H9 (cell line): Measurements from ENCODE around the gene FLT3. TPM values are rescaled to one million over a fixed set of nuclear protein-coding genes. Genes with fewer than 3 reads are reported as not detected.

Experiments used
- DNase-seq: peaks from one replicate; pipeline ENCODE4 v3.0.0-alpha.2; 2017
- H2AFZ ChIP-seq: one replicate; pipeline ENCODE4 v1.6.1; 2013; ENCODE audit warnings: mild to moderate bottlenecking, low read length, control low read depth, moderate library complexity
- H2AK5ac ChIP-seq: 2 replicates; pipeline ENCODE4 v1.6.1; 2013; ENCODE audit warnings: low read length, control low read depth, mixed read lengths; ENCODE audit not compliant: insufficient read length
- H2BK120ac ChIP-seq: one replicate; pipeline ENCODE4 v1.6.1; 2013; ENCODE audit warnings: low read depth, mild to moderate bottlenecking, low read length, control low read depth, inconsistent platforms; ENCODE audit not compliant: poor library complexity, severe bottlenecking
- H2BK12ac ChIP-seq: 2 replicates; pipeline ENCODE4 v1.6.1; 2013; ENCODE audit warnings: low read length, control low read depth, mixed read lengths, low read depth; ENCODE audit not compliant: insufficient read length
- H2BK15ac ChIP-seq: 2 replicates; pipeline ENCODE4 v1.6.1; 2013; ENCODE audit warnings: low read depth, low read length, control low read depth
- H2BK20ac ChIP-seq: one replicate; pipeline ENCODE4 v1.6.1; 2013; ENCODE audit warnings: low read depth, mild to moderate bottlenecking, low read length, control low read depth, inconsistent platforms; ENCODE audit not compliant: poor library complexity, severe bottlenecking
- H2BK5ac ChIP-seq: 2 replicates; pipeline ENCODE4 v1.6.1; 2013; ENCODE audit warnings: low read length, control low read depth, mixed read lengths; ENCODE audit not compliant: insufficient read length
- H3K14ac ChIP-seq: 2 replicates; pipeline ENCODE4 v1.6.1; 2013; ENCODE audit warnings: low read length, control low read depth; ENCODE audit not compliant: insufficient read depth
- H3K18ac ChIP-seq: 2 replicates; pipeline ENCODE4 v1.6.1; 2013; ENCODE audit warnings: low read depth, mild to moderate bottlenecking, mixed read lengths, low read length, control low read depth; ENCODE audit not compliant: insufficient read length
- H3K23ac ChIP-seq: 2 replicates; pipeline ENCODE4 v1.6.1; 2013; ENCODE audit warnings: low read length, control low read depth, mixed read lengths, low read depth; ENCODE audit not compliant: insufficient read length
- H3K23me2 ChIP-seq: 2 replicates; pipeline ENCODE4 v1.6.1; 2013; ENCODE audit warnings: low read depth, mild to moderate bottlenecking, mixed read lengths, low read length, control low read depth; ENCODE audit not compliant: insufficient read length, poor library complexity, severe bottlenecking
- H3K27ac ChIP-seq: 2 replicates; pipeline ENCODE4 v1.5.1; 2013; ENCODE audit warnings: low read length, control low read depth, mixed read lengths, low read depth; ENCODE audit not compliant: insufficient read length
- H3K27me3 ChIP-seq: 2 replicates; pipeline ENCODE4 v1.6.1; 2013; ENCODE audit warnings: low read length, control low read depth, inconsistent platforms; ENCODE audit not compliant: insufficient read depth
- H3K4ac ChIP-seq: 2 replicates; pipeline ENCODE4 v1.6.1; 2013; ENCODE audit warnings: low read depth, mild to moderate bottlenecking, control low read depth, inconsistent platforms, low read length, moderate library complexity
- H3K4me1 ChIP-seq: 2 replicates; pipeline ENCODE4 v1.6.1; 2013; ENCODE audit warnings: low read length, control low read depth, inconsistent platforms; ENCODE audit not compliant: insufficient read depth
- H3K4me2 ChIP-seq: 2 replicates; pipeline ENCODE4 v1.6.1; 2013; ENCODE audit warnings: low read length, control low read depth, mixed read lengths; ENCODE audit not compliant: insufficient read length, insufficient read depth
- H3K56ac ChIP-seq: 2 replicates; pipeline ENCODE4 v1.6.1; 2013; ENCODE audit warnings: low read depth, mild to moderate bottlenecking, mixed read lengths, low read length, control low read depth; ENCODE audit not compliant: insufficient read length
- H3K79me1 ChIP-seq: 2 replicates; pipeline ENCODE4 v1.6.1; 2013; ENCODE audit warnings: low read depth, mild to moderate bottlenecking, moderate library complexity, low read length, control low read depth, inconsistent platforms; ENCODE audit not compliant: insufficient read depth, poor library complexity, severe bottlenecking
- H3K79me2 ChIP-seq: 2 replicates; pipeline ENCODE4 v1.6.1; 2013; ENCODE audit warnings: low read length, control low read depth, inconsistent platforms; ENCODE audit not compliant: insufficient read depth
- H3K9ac ChIP-seq: 2 replicates; pipeline ENCODE4 v1.6.1; 2013; ENCODE audit warnings: low read length, control low read depth, mixed read lengths; ENCODE audit not compliant: insufficient read length; ENCODE audit errors: extremely low read depth
- H3K9me3 ChIP-seq: one replicate; pipeline ENCODE4 v1.6.1; 2013; ENCODE audit warnings: low read depth, low read length, inconsistent platforms; ENCODE audit not compliant: control insufficient read depth
- H3T11ph ChIP-seq: one replicate; pipeline ENCODE4 v1.6.1; 2013; ENCODE audit warnings: mild to moderate bottlenecking, low read length, control low read depth, inconsistent platforms
- H4K20me1 ChIP-seq: one replicate; pipeline ENCODE4 v1.6.1; 2013; ENCODE audit not compliant: control insufficient read depth, insufficient read length, insufficient read depth
- H4K5ac ChIP-seq: 2 replicates; pipeline ENCODE4 v1.6.1; 2013; ENCODE audit warnings: low read depth, mild to moderate bottlenecking, mixed read lengths, low read length, control low read depth; ENCODE audit not compliant: insufficient read length
- H4K8ac ChIP-seq: replicated peaks from 2 replicates; pipeline ENCODE4 v1.6.1; 2013; ENCODE audit warnings: low read length, control low read depth, mixed read lengths, low read depth; ENCODE audit not compliant: insufficient read length
- H4K91ac ChIP-seq: 2 replicates; pipeline ENCODE4 v1.6.1; 2013; ENCODE audit warnings: low read depth, mild to moderate bottlenecking, moderate library complexity, mixed read lengths, low read length, control low read depth; ENCODE audit not compliant: insufficient read length
- H3K27ac Mint-ChIP-seq, 3 experiments: 2 replicates in 2 of 3; 3 replicates in 1 of 3; pipeline ENCODE4 v1.8.0; 2020 to 2021; ENCODE audit warnings: mixed read lengths in 3 of 3, mild to moderate bottlenecking in 1 of 3, moderate library complexity in 1 of 3
- H3K27me3 Mint-ChIP-seq: 2 replicates; pipeline ENCODE4 v1.8.0; 2021; ENCODE audit warnings: low read depth, mild to moderate bottlenecking, moderate library complexity, mixed read lengths
- H3K36me3 Mint-ChIP-seq, 3 experiments: 2 replicates in 2 of 3; 3 replicates in 1 of 3; pipeline ENCODE4 v1.8.0; 2020 to 2021; ENCODE audit warnings: low read depth in 3 of 3, mixed read lengths in 3 of 3; ENCODE audit not compliant: insufficient read depth in 1 of 3
- H3K4me1 Mint-ChIP-seq, 2 experiments: 2 replicates each; pipeline ENCODE4 v1.8.0; 2020; ENCODE audit warnings: mixed read lengths in 2 of 2
- H3K4me3 Mint-ChIP-seq, 2 experiments: 2 replicates in 1 of 2; 3 replicates in 1 of 2; pipeline ENCODE4 v1.8.0; 2020 to 2021; ENCODE audit warnings: mild to moderate bottlenecking in 2 of 2, mixed read lengths in 2 of 2, moderate library complexity in 1 of 2
- H3K9me3 Mint-ChIP-seq, 2 experiments: 2 replicates in 1 of 2; 3 replicates in 1 of 2; pipeline ENCODE4 v1.8.0; 2020; ENCODE audit warnings: mild to moderate bottlenecking in 2 of 2, mixed read lengths in 2 of 2, moderate library complexity in 1 of 2
- WGBS: extraction: QIAGEN DNeasy Blood & Tissue Kit; methylation state at CpG from one replicate; pipeline ENCODE4 v1.1.7; 2013; ENCODE audit warnings: missing lambda C conversion rate, low lambda C conversion rate, mixed read lengths; ENCODE audit not compliant: insufficient read length; ENCODE audit errors: extremely low coverage; 5-methylcytosine and 5-hydroxymethylcytosine counted together
- total RNA-seq: library from RNA; stranded (reverse); gene quantifications from 2 replicates; pipeline ENCODE4 v1.2.1, GENCODE V29; 2021
- TF ChIP-seq, protein P1 (sequence below): fragments of 200-600 bp; sonication (generic); conservative IDR thresholded peaks from 3 replicates; pipeline ENCODE4 v1.8.0; 2021; ENCODE audit warnings: antibody characterized with exemption, mild to moderate bottlenecking

FLT3 gene
- total RNA-seq, 1 experiment from 2014 or later, result 0.44 TPM

DNA sequence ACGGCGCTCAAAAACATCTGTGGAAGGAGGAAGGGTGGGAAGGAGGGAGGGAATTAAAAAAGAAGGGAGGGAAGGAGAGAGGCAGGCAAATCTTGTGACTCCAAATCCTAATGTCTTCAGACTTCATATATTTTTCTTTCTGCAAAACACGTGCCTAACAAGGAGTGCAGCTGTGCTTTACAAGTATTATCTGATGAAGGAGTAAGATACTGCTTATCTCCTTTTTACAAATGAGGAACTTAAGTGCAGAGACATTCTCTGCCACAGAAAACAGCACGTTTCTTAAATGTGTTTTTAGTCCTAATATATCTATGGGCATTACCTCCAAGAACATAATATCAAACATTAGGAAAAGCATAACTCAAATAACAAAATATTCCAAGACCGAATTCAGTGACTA lies 6.5 kb downstream of the FLT3 start:
- no CpG with 5 or more reads among the region's 5 CpGs for WGBS
- H3K4me1 Mint-ChIP-seq, result no peaks in the 10 kb centered on the region

More for the DNA sequence above, 6.5 kb downstream of the FLT3 start:
- Histone ChIP-seq H3K14ac (no peak overlapping the region), H3K4me2 (no peak overlapping the region), H2BK12ac (no peak overlapping the region), H2BK120ac (no peak overlapping the region), H3K56ac (no peak overlapping the region), H3K23ac (no peak overlapping the region), H3K27me3 (peaks cover 4% of the 10 kb centered on the region; the same call in 1 of the 2 replicates), H3K4me1 (no peaks in the 10 kb centered on the region), H3K4ac (no peak overlapping the region), H4K20me1 (no peaks in the 10 kb centered on the region), H3K18ac (no peak overlapping the region), H3K79me1 (no peaks in the 10 kb centered on the region), H4K91ac (no peak overlapping the region), H2BK20ac (no peak overlapping the region), H4K8ac (no peak overlapping the region), H3K27ac (no peak overlapping the region), H2AFZ (no peak overlapping the region), H4K5ac (no peak overlapping the region), H3K9ac (no peak overlapping the region), H2AK5ac (no peak overlapping the region), H3K79me2 (no peaks in the 10 kb centered on the region), H3T11ph (no peak overlapping the region), H3K23me2 (no peaks in the 10 kb centered on the region), H2BK15ac (no peak overlapping the region), H3K9me3 (no peaks in the 10 kb centered on the region), H2BK5ac (no peak overlapping the region)
- Mint-ChIP-seq H3K27me3 (peaks cover 57% of the 10 kb centered on the region), H3K4me3 (no peak overlapping the region), H3K9me3 (peaks cover 0 to 3% of the 10 kb centered on the region in 2 experiments; a peak in 1 of 5 replicates), H3K27ac (no peak overlapping the region; a peak in 1 of 7 replicates), H3K36me3 (no peaks in the 10 kb centered on the region)
- TF ChIP-seq, protein P1, sequence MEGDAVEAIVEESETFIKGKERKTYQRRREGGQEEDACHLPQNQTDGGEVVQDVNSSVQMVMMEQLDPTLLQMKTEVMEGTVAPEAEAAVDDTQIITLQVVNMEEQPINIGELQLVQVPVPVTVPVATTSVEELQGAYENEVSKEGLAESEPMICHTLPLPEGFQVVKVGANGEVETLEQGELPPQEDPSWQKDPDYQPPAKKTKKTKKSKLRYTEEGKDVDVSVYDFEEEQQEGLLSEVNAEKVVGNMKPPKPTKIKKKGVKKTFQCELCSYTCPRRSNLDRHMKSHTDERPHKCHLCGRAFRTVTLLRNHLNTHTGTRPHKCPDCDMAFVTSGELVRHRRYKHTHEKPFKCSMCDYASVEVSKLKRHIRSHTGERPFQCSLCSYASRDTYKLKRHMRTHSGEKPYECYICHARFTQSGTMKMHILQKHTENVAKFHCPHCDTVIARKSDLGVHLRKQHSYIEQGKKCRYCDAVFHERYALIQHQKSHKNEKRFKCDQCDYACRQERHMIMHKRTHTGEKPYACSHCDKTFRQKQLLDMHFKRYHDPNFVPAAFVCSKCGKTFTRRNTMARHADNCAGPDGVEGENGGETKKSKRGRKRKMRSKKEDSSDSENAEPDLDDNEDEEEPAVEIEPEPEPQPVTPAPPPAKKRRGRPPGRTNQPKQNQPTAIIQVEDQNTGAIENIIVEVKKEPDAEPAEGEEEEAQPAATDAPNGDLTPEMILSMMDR, result no peak
- DNase-seq, result no peak
